Ovary (tissue), 3 donors: ENCODE measurements around the gene FREM3.

Experiments used
- EP300 ChIP-seq: sonication (generic); formaldehyde crosslinking; IDR thresholded peaks from one replicate; pipeline ENCODE4 v1.6.1; 2017; ENCODE audit warnings: antibody characterized with exemption
- POLR2A ChIP-seq: fragments of 450-650 bp; IDR thresholded peaks from one replicate; pipeline ENCODE4 v1.6.1; 2017; ENCODE audit warnings: antibody characterized with exemption, mild to moderate bottlenecking, moderate library complexity
- TF ChIP-seq, protein P1 (sequence below), 3 donors: fragments of 450-650 bp in 2 of 3; fragments of 200-600 bp in 1 of 3; IDR thresholded peaks; one replicate each; pipeline versions ENCODE4 v1.5.1 to v1.8.0; 2016 to 2022; ENCODE audit warnings: antibody characterized with exemption in 3 of 3, mild to moderate bottlenecking in 1 of 3
- donor health status: DM: no; HTN: no; CAD: no.

DNA sequence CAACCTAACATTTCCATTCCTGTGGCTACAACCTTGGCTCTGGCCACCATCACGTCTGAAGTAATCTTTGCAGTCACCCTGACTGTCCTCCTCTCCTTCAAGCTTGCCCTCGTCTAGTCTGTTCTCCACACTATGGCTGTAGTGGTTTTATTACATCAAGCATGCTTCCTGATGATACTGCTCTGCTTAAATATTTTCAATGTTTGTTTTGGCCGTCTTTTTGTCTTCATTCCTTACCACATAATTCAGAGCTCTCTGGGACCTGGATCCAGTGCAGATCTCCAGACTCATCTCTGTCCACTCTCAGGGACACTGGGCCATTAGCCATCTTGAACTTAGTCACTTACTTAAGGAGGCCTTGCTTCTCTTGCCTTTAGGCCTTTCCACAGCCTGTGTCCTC, 27.7 kb upstream of the FREM3 start:
- TF ChIP-seq, protein P1, sequence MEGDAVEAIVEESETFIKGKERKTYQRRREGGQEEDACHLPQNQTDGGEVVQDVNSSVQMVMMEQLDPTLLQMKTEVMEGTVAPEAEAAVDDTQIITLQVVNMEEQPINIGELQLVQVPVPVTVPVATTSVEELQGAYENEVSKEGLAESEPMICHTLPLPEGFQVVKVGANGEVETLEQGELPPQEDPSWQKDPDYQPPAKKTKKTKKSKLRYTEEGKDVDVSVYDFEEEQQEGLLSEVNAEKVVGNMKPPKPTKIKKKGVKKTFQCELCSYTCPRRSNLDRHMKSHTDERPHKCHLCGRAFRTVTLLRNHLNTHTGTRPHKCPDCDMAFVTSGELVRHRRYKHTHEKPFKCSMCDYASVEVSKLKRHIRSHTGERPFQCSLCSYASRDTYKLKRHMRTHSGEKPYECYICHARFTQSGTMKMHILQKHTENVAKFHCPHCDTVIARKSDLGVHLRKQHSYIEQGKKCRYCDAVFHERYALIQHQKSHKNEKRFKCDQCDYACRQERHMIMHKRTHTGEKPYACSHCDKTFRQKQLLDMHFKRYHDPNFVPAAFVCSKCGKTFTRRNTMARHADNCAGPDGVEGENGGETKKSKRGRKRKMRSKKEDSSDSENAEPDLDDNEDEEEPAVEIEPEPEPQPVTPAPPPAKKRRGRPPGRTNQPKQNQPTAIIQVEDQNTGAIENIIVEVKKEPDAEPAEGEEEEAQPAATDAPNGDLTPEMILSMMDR (IDR thresholded peaks at IDR 0.05) = no peak
- TF ChIP-seq POLR2A (no peak), EP300 (no peak)
